Activated CD4-positive, alpha-beta T cell treated with anti-CD3 and anti-CD28 coated beads for 4 hours (primary cell): Measurements from ENCODE around the gene IL17REL.
A peak's percentile ranks its signal among the peaks of the same experiment; 100 is the strongest.

Experiments
- DNase-seq, 2 donors: peaks; one replicate each; pipeline ENCODE4 v3.0.0-alpha.2; 2020

IL17REL gene

DNA sequence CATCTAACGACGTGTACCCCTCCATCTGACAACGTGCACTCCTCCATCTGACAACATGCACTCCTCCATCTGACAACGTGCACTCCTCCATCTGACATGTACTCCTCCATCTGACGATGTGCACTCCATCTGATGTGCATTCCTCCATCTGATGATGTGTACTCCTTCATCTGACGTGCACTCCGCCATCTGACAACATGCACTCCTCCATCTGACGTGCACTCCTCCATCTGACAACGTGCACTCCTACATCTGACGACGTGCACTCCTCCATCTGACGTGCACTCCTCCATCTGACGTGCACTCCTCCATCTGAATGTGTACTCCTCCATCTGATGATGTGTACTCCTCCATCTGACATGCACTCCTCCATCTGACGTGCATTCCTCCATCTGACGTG, 8.0 kb upstream of the IL17REL start:
- no peak for DNase-seq

DNA sequence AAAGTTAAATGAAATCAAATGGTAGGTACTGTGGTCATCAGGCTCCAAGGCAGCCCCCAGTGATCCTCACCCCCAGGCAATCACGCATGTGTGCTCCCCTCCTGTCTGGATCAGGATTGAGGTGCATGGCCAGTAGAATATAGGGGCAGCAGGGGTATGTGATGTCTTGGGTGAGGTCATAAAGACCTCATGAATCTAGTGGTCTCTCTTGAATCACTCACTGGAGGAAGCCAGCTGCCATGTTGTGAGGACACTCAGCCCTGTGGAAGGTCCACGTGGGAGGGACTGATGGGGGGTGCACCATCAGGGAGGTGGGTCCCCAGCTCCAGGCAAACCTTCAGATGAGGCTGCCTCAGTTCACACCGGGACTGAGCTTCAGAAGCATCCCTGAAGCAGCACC, 6.8 kb upstream of the IL17REL start:
- DNase-seq: no peak

DNA sequence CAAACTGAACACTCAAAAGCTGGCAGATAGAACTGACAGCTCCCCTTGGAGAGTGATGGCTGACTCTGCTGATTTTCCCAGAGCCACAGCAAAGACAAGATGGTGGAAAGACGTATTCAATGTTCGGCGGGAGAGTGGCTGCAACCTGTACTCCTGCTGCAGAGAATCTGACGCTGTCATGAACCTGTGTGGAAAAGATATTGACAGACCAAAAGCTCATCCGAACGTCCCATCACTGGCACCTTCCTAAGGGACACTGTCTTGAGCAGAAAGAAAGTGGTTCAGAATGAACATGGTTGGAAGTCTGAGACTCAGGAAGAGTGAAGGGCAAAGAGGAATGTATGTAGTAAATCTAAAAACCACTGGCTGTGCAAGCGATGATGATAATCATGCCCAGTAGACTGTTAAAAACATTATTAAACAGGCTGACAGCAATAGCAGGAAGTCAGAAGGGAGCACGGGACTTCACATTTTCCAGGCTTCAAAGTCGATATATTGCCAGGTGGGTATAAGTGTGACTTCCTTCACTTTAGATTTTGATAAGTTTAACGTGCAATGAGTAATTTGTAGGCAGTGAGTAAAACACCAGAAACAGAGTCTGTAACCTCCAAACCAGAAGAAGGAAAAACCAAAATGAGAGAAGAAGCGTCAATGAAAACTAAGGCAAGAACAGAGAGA, 6.2 kb upstream of the IL17REL start:
- peak in 1 of 2 donors; percentile 38 for DNase-seq

DNA sequence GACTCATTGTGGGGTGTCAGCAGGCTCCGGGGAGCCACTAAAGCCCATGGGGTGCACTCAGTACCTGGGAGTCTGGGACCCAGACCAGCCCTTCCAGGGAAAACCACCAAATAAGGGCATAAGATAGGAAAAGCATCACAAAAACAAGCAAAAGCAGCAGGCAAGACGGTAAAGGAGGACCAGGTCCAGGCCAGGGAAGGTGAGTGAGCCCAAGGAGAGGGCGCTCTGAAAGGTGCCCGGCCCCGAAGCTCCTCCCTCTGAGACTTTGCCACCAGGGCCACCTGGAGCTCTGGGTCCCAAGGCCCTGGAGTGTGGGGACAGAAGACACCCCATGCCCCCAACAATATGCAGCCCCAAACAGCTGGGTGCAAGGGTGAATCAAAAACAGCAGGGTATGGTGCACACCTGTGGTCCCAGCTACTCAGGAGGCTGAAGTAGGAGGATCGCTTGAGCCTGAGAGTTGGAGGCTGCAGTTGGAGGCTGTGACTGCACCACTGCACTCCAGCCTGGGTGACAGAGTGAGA, 5.2 kb upstream of the IL17REL start:
- no peak for DNase-seq

DNA sequence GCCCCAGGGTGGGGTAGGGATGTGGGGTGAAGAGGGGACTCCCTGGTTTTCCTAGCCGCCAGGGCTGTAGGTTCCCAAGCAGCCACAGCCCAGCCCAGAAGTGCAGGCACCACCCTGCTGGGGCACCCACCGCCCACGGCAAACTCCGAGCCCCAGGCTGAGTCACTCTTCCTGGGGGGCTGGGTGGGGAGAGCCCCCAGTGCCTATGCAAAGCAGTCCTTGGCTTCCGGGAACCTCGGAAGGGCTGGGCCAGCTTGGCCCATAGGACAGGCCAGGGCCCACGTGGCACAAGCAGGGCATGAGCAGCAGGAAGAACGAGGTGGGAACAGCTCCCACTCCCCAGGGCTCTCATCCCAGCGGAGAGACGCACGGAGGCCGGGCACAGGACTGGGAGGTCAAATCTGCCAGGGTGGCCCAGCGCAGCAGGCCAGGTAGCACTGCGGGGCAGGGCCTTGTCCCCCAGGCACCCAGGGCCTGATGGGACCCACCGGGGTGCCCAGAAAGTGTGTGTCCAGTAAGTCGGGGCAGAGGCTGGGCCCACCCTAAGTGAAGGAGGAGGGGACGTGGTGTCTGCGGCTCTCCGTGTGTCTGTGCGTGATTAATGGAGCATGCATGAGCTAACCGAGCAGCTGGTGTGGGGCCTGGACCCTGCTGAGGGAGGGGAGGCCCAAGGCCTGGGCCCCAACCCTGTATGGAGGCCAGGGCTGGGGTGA, 4.6 kb upstream of the IL17REL start:
- peak; percentile 72 to 82 for DNase-seq

DNA sequence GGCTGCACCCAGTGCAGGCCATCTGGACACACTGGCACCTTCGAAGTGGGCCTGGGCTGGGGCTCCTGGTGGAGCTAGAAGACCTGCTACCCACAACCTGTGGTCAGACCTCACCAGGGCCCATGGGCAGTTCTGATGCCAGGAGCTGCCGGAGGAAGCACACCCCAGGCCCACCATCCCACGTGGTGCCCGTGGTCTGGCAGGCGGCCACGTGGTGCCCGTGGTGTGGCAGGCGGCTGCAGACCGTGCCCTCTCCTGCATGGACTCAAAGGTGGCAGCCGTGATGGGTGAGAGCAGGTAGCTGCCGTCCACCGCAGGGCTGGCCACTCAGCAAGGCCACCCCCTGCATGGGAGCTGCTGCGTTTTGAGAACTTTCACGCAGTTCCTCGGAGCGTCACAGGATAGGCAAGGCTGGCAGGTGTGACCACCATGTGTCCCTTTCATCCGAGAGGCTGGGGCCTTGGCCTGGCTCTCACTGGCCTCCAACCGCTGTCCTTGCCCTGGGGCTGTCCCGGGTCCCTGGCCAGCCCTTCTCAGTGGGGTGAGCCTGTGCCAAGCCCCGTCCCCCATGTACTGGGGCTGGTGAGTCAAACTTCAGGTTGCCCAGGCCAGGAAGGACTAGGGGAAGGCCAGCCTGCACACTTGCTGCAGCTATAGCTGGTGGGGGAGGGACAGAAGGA, 3.9 kb upstream of the IL17REL start:
- no peak for DNase-seq

DNA sequence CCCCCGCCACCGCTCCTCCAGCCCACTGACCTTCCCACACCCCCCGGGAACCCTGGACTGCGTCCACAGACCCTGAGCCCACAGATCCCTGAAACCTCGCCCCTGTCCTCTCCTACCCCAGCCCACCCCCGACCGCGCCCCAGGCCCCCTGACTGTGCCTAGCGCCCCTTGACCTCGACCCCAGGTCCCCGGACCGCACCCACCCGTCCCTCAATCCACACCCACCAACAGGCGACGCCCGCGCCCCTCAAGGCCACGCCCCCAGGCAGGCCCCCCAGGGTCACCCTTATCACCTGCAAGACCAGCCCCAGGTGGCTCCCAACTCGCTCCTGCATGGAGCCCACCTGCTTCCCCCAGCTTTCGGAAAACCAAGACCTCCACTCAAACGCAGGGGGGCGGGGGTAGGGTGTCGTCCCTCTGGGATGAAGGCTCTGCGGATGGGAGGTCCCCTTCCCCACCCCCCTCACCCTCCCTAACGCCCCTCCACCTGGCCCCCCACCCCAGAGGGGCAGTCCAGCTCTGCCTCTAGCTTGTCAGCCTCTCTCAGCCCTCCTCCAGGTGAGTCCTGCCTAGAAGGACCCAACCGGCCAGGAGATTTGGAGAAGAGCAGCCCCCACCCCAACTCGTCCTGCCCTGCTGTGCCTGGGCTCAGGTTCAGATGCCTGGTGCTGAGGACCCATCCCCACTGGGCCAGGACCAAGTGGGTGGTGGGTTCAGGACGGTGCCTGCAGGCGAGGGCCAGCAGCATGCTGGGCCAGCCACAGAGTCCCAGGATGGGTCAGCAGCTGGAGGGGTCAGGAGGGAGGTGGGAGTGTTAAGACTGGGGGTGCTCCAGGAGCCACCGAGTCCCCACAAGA, 3.1 kb upstream of the IL17REL start:
- no peak for DNase-seq

DNA sequence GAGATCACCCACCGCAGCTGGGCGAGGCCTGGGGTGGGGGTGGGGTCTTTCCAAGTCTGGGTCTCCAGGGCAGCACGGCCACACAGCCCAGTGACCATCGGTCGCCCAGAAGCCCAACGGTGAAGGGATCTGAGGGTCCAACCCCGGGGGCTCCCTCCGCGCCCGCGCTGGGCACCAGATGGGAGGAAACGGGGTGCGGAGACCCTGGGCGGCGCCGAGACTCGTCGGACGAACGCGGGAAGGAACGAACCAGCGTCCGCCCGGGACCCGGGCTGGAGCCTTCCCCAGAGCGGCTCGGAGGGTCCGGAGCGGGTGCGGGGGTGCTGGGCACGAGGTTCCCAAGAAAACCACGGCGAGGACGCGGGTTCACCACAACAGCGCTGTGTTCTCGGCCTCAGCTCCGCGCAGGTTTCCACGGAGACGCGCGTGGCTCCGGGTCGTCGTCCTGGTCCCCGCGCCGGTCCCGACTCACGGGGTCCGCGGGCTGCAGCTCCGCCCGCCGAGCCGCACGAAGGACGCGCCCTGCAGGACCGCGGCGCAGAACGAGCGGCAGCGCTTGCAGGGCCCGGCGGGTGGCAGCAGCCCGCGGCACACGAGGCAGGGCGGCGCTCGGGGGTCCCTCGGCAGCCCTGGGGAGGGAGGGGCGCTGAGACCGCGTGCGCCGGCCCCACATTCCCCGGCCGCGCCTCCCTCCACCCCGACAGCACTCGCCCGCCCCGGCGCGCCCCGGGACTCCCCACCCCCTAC, 2.3 kb upstream of the IL17REL start:
- DNase-seq: no peak

DNA sequence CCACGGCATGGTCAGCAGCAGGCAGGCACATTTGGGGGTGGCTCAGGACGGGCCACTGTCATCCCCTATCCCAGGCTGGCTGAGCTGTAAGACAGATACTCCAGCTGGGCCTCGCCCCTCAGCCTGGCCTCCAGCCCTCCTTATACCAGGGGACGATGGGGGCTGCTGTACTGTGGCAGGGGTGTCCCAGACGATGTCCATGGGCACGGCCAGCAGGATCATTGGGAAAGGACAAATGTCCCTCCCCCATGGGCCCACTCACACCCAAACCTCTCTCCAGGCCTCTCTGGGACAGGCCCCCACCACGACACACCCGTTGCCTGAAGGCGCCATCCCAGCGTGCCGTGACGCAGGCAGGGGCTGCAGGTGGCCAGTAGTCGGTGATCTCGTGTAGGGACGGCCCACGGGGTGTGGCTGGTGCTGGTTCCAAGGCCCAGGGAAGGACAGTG, 1.5 kb upstream of the IL17REL start:
- no peak for DNase-seq

DNA sequence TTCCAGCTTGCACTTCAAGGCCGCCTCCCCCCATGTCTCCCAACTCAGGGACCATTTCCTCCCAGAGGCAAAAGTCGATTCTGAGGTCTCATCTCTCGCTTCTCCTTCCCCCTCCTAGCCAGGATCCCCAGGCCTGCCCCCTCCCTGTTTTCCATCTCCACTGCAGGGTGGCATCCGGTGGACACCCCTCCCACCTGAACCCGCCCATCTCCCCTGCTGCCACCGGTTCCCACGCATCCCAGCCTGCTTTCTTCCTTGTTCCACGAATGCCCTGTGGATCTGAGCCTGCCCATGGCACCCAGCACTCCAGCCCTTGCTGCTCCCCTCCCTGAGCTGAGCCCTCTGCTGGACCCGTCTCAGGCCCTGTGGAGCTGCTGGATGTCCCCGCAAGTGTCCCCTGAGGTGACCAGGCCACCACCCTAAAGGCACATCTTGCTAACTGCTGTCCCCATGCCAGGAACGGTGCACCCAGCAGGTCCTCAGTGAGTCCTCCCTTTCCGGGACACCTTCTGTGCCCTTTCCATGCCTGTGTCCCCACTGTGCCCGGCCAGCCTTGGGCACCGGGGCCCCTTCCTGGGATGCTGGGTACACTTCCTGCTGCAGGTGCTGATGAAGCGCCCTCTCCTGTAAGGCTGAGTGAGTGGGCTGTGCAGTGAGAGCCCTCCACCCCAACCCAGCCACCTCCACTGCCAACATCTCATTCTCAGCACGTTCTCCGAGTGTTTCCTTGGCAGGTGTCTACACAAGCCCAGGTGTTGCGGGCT, 936 bp downstream of the IL17REL start:
- no peak for DNase-seq

DNA sequence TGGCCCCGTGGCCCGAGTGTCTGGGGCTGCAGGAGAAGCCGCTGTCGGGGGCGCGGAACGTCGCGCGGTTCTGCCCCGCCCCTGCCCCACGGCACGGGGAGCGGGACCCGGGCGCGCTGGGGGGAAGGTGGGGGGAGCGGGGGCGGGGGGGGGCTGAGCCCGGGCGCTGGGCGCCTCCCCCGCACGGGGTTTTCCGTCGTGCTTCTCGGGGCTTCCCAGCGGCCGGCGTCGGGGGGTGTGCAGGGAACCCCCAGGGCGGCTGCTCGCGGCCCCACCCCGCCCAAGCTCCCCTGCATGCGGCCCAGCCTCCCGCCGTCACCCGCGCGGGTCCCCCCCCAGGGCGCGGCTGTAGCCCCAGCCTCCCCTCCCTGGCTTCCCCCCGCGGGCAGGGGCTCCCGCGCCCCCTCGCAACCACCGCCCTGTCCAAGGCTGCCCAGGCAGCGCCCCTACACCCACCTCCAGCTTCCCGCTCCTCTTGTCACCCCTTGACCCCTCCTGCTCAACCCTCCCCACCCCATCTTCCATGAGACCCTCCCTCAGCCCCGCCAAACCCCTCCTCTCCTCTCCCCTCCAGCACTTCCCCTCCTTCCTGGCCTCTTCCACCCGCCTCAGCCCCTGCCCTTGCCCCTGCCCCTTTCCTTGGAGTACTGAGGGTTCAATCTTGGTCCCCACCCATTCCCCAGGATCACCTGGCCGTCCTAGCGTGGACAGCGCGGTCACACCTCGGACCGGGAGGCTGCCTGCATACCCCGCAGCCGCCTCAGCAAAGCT, 1.7 kb downstream of the IL17REL start:
- peak; percentile 76 to 86 for DNase-seq

DNA sequence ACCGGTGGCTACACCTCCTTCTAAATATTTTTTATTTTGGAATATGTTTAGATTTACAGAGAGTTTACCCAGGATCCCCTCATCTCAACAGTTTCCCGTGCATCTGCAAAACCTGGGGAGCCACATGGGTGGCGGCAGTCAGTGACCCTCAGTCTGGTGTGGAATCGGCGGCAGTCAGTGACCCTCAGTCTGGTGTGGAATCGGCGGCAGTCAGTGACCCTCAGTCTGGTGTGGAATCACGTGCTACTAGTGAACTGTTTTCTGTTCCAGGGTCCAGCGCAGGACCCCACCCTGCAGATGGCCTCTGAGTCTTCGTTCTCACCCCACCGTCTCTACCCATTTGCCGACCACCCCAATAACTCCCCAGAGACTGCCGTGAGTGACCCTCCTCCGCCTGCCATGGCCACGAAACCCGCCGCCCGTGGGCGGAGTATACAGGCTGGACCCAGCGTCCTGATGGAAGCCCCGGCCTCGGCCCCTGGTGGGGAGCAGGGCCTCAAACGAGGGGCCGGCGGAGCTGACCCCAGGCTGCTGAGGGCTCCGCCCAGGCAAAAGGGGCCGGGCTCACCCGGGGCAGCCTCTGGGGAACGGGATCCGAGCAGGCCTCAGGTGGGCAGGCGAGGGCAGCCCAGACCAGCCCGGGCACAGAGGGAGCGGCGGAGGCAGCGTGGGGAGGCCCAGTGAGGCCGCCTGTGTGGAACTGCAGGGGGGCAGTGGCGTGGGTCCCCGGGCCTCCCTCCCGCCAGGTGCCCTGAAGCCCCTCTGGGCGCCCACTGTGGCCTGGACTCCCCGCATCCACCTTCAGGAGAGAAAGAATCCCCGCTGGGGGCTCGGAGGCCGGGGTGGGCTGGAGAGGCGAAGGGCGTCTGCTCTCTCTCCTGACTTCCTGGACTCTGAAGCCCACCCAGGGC, 2.5 kb downstream of the IL17REL start:
- no peak for DNase-seq

DNA sequence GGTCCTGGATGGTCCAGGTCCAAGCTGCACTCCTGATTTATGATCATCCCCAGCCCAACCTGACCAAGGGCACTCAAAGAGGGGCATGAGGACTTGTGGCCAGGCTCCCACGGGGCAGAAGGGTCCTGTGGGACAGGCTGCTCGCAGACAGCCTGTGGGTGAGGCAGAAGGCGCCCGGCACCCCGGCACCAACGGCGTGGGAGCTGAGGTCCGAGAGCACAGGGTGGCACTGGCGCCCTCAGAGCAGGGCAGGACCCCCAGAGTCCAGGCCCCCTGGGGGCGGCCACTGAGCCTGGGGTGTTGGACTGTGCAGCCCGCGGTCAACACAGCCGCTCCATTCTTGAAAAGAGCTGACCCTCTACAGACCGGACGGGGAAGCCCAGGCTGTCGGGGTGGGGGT, 3.3 kb downstream of the IL17REL start:
- no peak for DNase-seq

DNA sequence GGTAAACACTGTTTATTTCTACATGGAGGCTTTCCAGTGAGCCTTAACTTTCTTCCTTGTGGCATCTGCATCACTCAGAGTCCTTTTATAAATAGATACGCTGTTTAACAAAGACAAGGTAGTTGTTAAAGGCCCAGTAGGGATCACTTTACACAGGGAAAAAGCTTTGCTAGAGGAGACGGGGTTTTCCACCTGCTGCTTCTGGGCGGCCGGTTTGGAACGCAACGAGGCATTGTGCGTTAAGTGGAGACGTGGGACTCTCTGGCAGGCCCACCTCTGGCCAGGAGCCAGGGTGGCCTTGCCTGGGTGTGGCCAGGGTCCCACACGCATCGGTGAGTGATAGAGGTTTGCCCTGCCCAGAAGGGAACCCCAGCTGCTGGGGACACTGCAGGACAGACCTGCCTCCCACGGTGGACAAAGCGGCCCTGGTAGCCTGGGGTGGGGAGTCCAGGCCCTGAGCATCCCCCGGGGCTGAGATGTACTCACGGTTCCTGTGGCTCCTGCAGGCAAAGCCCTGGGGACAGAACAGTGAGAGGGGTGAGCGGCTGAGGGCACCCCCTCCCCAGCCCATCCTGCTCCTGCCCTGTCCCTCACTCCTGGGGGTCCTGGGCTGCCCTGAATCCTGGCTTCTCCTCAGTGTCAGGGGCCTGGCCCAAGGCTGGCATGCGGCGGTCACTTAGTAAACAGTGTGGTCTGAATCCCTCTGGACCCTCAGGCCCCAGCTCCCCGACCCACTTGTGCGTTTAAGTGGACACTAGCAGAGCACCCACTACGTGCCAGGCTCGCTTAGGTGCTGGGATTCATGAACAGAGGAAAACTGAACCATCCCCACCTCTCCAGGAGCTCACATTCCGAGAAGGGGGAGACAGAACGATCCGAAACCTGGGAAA, 4.2 kb downstream of the IL17REL start:
- no peak for DNase-seq

DNA sequence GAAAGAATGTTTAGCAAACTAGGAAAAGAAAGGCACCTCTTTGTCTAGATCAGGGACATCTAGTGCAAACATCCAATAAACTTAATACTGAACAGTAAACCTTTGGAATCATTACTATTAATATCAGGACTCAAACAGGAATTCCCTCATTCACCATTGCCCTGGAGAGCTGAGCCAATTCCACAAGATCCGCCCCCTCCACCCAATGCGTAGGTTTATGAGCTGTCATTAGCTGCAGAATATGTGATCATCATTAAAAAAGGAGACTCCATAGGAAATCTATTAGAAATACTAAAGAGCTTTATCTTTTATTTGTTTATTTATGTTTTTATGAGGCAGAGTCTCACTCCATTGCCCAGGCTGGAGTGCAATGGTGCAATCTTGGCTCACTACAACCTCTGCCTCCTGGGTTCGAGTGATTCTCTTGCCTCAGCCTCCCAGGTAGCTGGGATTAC, 5.5 kb downstream of the IL17REL start:
- no peak for DNase-seq

DNA sequence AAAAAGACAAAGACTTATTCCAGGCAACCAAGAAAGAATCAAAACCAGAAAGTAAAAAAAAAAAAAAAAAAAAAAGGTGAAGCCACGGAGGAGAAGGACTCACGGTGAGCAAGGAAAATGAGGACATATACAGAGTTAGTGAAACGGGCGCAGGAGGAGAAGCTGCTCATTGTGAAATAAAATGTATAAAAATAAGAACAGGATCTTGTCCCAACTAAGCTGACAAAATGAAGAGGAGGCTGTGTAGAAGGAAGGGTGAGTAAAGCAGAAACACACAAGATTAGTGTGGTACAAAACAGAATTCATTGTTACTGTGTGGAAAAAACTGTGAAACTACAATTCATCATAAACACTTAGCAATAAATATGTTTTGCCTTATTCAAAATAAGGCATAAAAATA, 7.6 kb downstream of the IL17REL start:
- no peak for DNase-seq

DNA sequence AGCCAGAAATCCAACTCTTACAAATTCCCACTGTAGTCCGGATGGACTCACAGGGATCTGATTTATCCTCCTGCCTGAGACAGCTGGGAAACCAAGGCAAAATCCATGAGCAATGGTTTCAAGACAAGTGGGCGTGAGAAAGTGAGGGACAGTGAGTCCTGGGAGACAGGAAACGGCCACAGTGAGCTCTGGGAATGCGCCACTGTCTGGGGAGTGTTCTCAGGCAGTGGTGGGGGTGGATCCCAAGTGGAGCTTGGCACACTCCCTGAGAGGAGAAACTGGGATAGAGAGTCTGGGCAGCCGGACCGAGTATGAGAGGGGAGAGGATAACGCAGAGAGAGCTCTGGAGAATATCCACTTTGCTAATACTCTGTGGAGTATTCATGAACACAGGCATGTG, 9.8 kb downstream of the IL17REL start:
- no peak for DNase-seq
